Measurements from ENCODE around the gene TMEM240.

DNA sequence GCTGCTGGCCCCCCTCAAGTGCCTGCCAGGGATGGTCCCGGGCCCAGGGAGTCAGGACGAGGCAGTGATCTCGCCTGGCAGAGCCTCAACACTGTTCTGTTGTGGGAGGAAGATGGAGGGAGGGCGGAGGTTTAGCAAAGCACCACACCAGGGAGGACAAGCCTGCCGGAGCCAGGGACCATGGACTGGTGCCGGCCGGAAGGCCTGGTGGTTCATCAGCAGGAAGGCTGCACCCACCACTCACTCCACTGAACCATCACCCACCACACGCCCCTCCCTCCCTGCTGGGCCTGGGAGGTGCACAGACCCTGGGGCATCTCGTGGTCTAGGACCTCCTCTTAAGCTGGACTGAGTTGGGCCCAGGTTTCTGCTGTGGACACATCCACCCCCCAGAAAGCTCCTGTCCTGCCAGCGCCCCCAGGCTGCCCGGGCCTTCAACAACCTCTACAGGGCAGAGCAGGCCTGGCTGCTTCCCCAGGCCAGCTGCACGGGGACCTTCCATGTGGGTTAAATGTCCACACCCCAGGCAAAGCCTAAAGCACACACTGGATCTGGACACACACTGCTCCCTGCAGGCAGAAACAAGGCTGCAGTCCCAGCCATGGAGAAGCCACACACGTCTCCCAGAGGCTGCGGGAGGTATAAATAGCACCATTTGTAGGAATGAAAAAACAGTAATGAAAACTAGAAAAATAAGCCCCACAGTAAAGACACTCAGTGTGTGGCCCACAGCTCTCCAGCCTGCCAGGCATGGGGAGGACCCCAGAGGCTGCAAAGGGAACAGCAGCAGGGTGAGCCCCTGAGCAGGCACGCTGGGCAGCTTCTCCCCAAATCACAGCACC is 10.4 kb upstream of the TMEM240 start:
- TF ChIP-seq, protein P1, sequence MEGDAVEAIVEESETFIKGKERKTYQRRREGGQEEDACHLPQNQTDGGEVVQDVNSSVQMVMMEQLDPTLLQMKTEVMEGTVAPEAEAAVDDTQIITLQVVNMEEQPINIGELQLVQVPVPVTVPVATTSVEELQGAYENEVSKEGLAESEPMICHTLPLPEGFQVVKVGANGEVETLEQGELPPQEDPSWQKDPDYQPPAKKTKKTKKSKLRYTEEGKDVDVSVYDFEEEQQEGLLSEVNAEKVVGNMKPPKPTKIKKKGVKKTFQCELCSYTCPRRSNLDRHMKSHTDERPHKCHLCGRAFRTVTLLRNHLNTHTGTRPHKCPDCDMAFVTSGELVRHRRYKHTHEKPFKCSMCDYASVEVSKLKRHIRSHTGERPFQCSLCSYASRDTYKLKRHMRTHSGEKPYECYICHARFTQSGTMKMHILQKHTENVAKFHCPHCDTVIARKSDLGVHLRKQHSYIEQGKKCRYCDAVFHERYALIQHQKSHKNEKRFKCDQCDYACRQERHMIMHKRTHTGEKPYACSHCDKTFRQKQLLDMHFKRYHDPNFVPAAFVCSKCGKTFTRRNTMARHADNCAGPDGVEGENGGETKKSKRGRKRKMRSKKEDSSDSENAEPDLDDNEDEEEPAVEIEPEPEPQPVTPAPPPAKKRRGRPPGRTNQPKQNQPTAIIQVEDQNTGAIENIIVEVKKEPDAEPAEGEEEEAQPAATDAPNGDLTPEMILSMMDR (IDR thresholded peaks at IDR 0.05) = peak in 3 of 5 experiments; percentile 17 to 22 (median 18)
- no peak for TF ChIP-seq POLR2A (IDR thresholded peaks at IDR 0.05)
- TF ChIP-seq EP300 (IDR thresholded peaks at IDR 0.05) = no peak

All from tibial nerve (tissue), 4 donors.